Mammary epithelial cell (primary cell): ENCODE results near the gene KBTBD8.

Experiments used
- EZH2 ChIP-seq: IDR thresholded peaks from 2 replicates; pipeline ENCODE4 v1.6.1; 2012; ENCODE audit warnings: low read length, inconsistent platforms, borderline replicate concordance
- TF ChIP-seq, protein P1 (sequence below), 2 donors: IDR thresholded peaks in 1 of 2; conservative IDR thresholded peaks in 1 of 2; 2 replicates each; pipeline ENCODE4 v1.5.1; 2011 to 2012; ENCODE audit warnings: inconsistent platforms in 2 of 2, low read length in 2 of 2, mild to moderate bottlenecking in 2 of 2, control low read depth in 1 of 2, low read depth in 1 of 2; ENCODE audit not compliant: insufficient read depth in 1 of 2; ENCODE audit errors: extremely low read depth in 1 of 2

DNA sequence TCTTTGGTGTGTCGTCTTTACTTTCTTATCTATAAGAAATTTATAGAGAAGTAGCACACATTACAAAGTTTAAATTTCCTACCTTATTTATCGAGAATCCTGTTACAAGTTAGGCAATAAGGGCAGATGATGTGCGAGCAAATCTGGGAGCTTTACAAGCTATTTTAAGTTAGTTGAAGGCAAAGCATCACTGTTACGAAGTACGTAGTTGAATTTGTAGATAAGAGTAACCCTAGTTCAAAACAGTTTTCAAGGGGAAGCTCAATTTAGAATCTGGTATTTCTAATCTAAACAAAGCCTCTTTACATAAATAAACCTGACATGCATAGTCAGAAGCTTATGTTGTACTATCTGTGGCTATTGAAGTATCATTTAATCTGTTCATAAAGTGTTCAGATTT is 8.4 kb downstream of the KBTBD8 start:
- TF ChIP-seq, protein P1, sequence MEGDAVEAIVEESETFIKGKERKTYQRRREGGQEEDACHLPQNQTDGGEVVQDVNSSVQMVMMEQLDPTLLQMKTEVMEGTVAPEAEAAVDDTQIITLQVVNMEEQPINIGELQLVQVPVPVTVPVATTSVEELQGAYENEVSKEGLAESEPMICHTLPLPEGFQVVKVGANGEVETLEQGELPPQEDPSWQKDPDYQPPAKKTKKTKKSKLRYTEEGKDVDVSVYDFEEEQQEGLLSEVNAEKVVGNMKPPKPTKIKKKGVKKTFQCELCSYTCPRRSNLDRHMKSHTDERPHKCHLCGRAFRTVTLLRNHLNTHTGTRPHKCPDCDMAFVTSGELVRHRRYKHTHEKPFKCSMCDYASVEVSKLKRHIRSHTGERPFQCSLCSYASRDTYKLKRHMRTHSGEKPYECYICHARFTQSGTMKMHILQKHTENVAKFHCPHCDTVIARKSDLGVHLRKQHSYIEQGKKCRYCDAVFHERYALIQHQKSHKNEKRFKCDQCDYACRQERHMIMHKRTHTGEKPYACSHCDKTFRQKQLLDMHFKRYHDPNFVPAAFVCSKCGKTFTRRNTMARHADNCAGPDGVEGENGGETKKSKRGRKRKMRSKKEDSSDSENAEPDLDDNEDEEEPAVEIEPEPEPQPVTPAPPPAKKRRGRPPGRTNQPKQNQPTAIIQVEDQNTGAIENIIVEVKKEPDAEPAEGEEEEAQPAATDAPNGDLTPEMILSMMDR (conservative IDR thresholded peaks at IDR 0.05 in 1 of 2, IDR thresholded peaks at IDR 0.05 in 1 of 2; ENCODE audit: extremely low read depth in 1 of 2, insufficient read depth in 1 of 2, low read depth in 1 of 2, low read length in 2 of 2): no peak
- no peak for TF ChIP-seq EZH2
